Measurements from ENCODE around the gene LRRFIP2.

Gene LRRFIP2

GRCh38 chr3:37041546-37042195 lies 132.7 kb downstream of the LRRFIP2 start:
- H3K4me3 ChIP-seq (ENCODE audit: low read length) = no peak overlapping the region
- no peak for DNase-seq (ENCODE audit: low read depth)

GRCh38 chr3:37040231-37040630 lies 134.2 kb downstream of the LRRFIP2 start:
- peak; percentile 49 for DNase-seq (ENCODE audit: low read depth)
- no peak overlapping the region for H3K4me3 ChIP-seq (ENCODE audit: low read length)
- no peak for TF ChIP-seq CTCF (conservative IDR thresholded peaks at IDR 0.05; ENCODE audit: low read length)

More at GRCh38 chr3:37041546-37042195, 132.7 kb downstream of the LRRFIP2 start:
- TF ChIP-seq CTCF (conservative IDR thresholded peaks at IDR 0.05; ENCODE audit: low read length) = no peak

GRCh38 chr3:37039161-37039846 lies 135.1 kb downstream of the LRRFIP2 start:
- no peak for TF ChIP-seq CTCF (conservative IDR thresholded peaks at IDR 0.05; ENCODE audit: low read length)
- no peak overlapping the region for H3K4me3 ChIP-seq (ENCODE audit: low read length)
- DNase-seq (ENCODE audit: low read depth) = no peak

GRCh38 chr3:37037352-37037751 lies 137.0 kb downstream of the LRRFIP2 start:
- DNase-seq (ENCODE audit: low read depth) = no peak
- no peak overlapping the region for H3K4me3 ChIP-seq (ENCODE audit: low read length)
- TF ChIP-seq CTCF (conservative IDR thresholded peaks at IDR 0.05; ENCODE audit: low read length) = no peak

- no peak for TF ChIP-seq CTCF (conservative IDR thresholded peaks at IDR 0.05; ENCODE audit: low read length)
- no peak for DNase-seq (ENCODE audit: low read depth)
- no peak overlapping the region for H3K4me3 ChIP-seq (ENCODE audit: low read length)
Measured at GRCh38 chr3:37032961-37033360, 141.4 kb downstream of the LRRFIP2 start.

GRCh38 chr3:37031096-37031682 lies 143.2 kb downstream of the LRRFIP2 start:
- no peak overlapping the region for H3K4me3 ChIP-seq (ENCODE audit: low read length)
- peak; percentile 25 for DNase-seq (ENCODE audit: low read depth)
- no peak for TF ChIP-seq CTCF (conservative IDR thresholded peaks at IDR 0.05; ENCODE audit: low read length)

GRCh38 chr3:37030588-37030987 lies 143.8 kb downstream of the LRRFIP2 start:
- no peak for DNase-seq (ENCODE audit: low read depth)
- no peak for TF ChIP-seq CTCF (conservative IDR thresholded peaks at IDR 0.05; ENCODE audit: low read length)
- no peak overlapping the region for H3K4me3 ChIP-seq (ENCODE audit: low read length)

Measured in AG10803 (cell line).